CD4-positive, alpha-beta T cell (primary cell): ENCODE measurements around the gene PODNL1. TPM values are rescaled to one million over a fixed set of nuclear protein-coding genes. Genes with fewer than 3 reads are reported as not detected.

Source experiments
- total RNA-seq, 174 experiments: library from RNA in 2 of 174; stranded (reverse) in 2 of 174; gene quantifications; one replicate each; pipeline ENCODE4 v1.2.3 and lab custom pipeline; 2021 to 2026

Gene PODNL1
- total RNA-seq, 2 experiments from 2014 or later = not detected

Other genes with a start within 250 kb of the PODNL1 start
- 10 to 100 TPM; 20.4 to 21.1 TPM for gene MRI1, start 173.9 kb downstream of the PODNL1 start, total RNA-seq
- 100 to 1,000 TPM; 119 TPM for gene C19orf53, start 164.0 kb downstream of the PODNL1 start, total RNA-seq
- gene ZSWIM4, start 143.0 kb downstream of the PODNL1 start, total RNA-seq = 1 to 10 TPM; 3.5 to 3.8 TPM
- gene NANOS3, start 61.3 kb downstream of the PODNL1 start, total RNA-seq = under 1 TPM in 1 of 2 experiments, not detected in 1; 0.87 TPM
- 1 to 10 TPM; 1.1 to 1.3 TPM for gene BRME1, start 32.3 kb downstream of the PODNL1 start, total RNA-seq
- 10 to 100 TPM; 16.4 to 16.9 TPM for gene CC2D1A, start 32.2 kb downstream of the PODNL1 start, total RNA-seq
- gene DCAF15, start 14.1 kb upstream of the PODNL1 start, total RNA-seq = 10 to 100 TPM; 84.9 to 85.0 TPM
- gene RFX1, start 67.9 kb upstream of the PODNL1 start, total RNA-seq = 10 to 100 TPM; 14.6 to 16.3 TPM
- gene RLN3, start 89.7 kb upstream of the PODNL1 start, total RNA-seq = not detected
- gene IL27RA, start 93.3 kb upstream of the PODNL1 start, total RNA-seq = 10 to 100 TPM; 25.0 to 26.7 TPM
- under 1 TPM in 1 of 2 experiments, not detected in 1; 0.25 TPM for gene PALM3, start 123.7 kb upstream of the PODNL1 start, total RNA-seq
- gene MISP3, start 134.4 kb upstream of the PODNL1 start, total RNA-seq = under 1 TPM; 0.39 to 0.49 TPM
- gene C19orf67, start 147.4 kb upstream of the PODNL1 start, total RNA-seq = not detected
- 10 to 100 TPM; 29.4 to 30.1 TPM for gene SAMD1, start 152.3 kb upstream of the PODNL1 start, total RNA-seq
- gene PRKACA, start 179.3 kb upstream of the PODNL1 start, total RNA-seq = 10 to 100 TPM; 27.4 to 29.8 TPM
- under 1 TPM; 0.59 to 0.77 TPM for gene ASF1B, start 198.2 kb upstream of the PODNL1 start, total RNA-seq